Spleen (tissue), 11 donors: ENCODE measurements around the gene DDX41. TPM values are rescaled to one million over a fixed set of nuclear protein-coding genes. Genes with fewer than 3 reads are reported as not detected.

Source experiments
- DNase-seq: peaks from one replicate; pipeline ENCODE4 v3.0.0-alpha.2; 2020
- H3K27ac ChIP-seq, 8 donors: fragments of 200-600 bp; sonication (generic) in 7 of 8; 1 replicate in 4 of 8; 2 replicates in 4 of 8; pipeline versions ENCODE4 v1.5.0 to v1.8.0; 2016 to 2021; ENCODE audit warnings: inconsistent platforms in 4 of 8, mild to moderate bottlenecking in 4 of 8, moderate library complexity in 1 of 8
- H3K27me3 ChIP-seq, 7 donors: fragments of 200-600 bp; sonication (generic) in 6 of 7; replicated peaks in 1 of 7; 1 replicate in 4 of 7; 2 replicates in 3 of 7; pipeline versions ENCODE4 v1.5.0 to v1.8.0; 2016 to 2021; ENCODE audit warnings: inconsistent platforms in 3 of 7, mild to moderate bottlenecking in 1 of 7
- H3K36me3 ChIP-seq, 6 donors: fragments of 200-600 bp; sonication (generic) in 5 of 6; 1 replicate in 4 of 6; 2 replicates in 2 of 6; pipeline versions ENCODE4 v1.5.0 to v1.8.0; 2016 to 2021; ENCODE audit warnings: inconsistent platforms in 2 of 6
- H3K4me1 ChIP-seq, 6 donors: fragments of 200-600 bp; sonication (generic) in 5 of 6; 1 replicate in 3 of 6; 2 replicates in 3 of 6; pipeline versions ENCODE4 v1.5.0 to v1.8.0; 2016 to 2021; ENCODE audit warnings: inconsistent platforms in 3 of 6
- H3K4me3 ChIP-seq, 8 donors: fragments of 200-600 bp; sonication (generic) in 7 of 8; 1 replicate in 4 of 8; 2 replicates in 4 of 8; pipeline versions ENCODE4 v1.5.0 to v1.8.0; 2016 to 2021; ENCODE audit warnings: inconsistent platforms in 4 of 8, mild to moderate bottlenecking in 4 of 8, moderate library complexity in 2 of 8
- H3K9me3 ChIP-seq, 8 donors: fragments of 200-600 bp; sonication (generic) in 7 of 8; 1 replicate in 4 of 8; 2 replicates in 4 of 8; pipeline versions ENCODE4 v1.5.0 to v1.8.0; 2016 to 2021; ENCODE audit warnings: inconsistent platforms in 4 of 8
- CTCF ChIP-seq, 11 experiments: fragments of 200-600 bp in 7 of 11; fragments of 450-650 bp in 4 of 11; sonication (generic) in 4 of 11; IDR thresholded peaks in 8 of 11; conservative IDR thresholded peaks in 3 of 11; 1 replicate in 7 of 11; 2 replicates in 4 of 11; pipeline versions ENCODE4 v1.4.0 to v1.8.0; 2016 to 2021; ENCODE audit warnings: antibody characterized with exemption in 11 of 11, inconsistent platforms in 4 of 11, mild to moderate bottlenecking in 1 of 11
- POLR2A ChIP-seq, 3 donors: fragments of 450-650 bp; IDR thresholded peaks; one replicate each; pipeline ENCODE4 v1.5.1; 2017; ENCODE audit warnings: antibody characterized with exemption in 3 of 3, mild to moderate bottlenecking in 1 of 3
- POLR2AphosphoS5 ChIP-seq, 3 donors: sonication (generic); formaldehyde crosslinking; IDR thresholded peaks; one replicate each; pipeline ENCODE4 v1.5.1; 2017; ENCODE audit warnings: antibody characterized with exemption in 3 of 3
- WGBS, 5 donors: extraction: QIAGEN DNeasy Blood & Tissue Kit in 3 of 5; methylation state at CpG; one replicate each; pipeline versions ENCODE4 v1.1.5 to v1.1.7; 2013 to 2018; 5-methylcytosine and 5-hydroxymethylcytosine counted together
- intact Hi-C: fragments of 100-400 bp; cut with DNase I; formaldehyde crosslinking; loops from one replicate; pipeline ENCODE4 v1.15.0; 2023; ENCODE audit warnings: low total_unique reads
- polyA plus RNA-seq, 3 donors: library from polyadenylated mRNA; stranded (reverse); fragments of 200-250 nt; gene quantifications; one replicate each; pipeline ENCODE4 v1.2.1, GENCODE V29; 2013
- total RNA-seq, 7 donors: library from RNA; depleted of rRNA in 3 of 7; stranded (reverse); fragments of >200 nt in 3 of 7; fragmentation: NEBNext Ultra II Directional in 4 of 7; extraction: Animal tissue kit (Norgen Biotek cat#: 25700) in 4 of 7; gene quantifications; one replicate each; pipeline versions ENCODE4 v1.1.0 to v1.2.1, GENCODE V29; 2016 to 2021
- donor health status: healthy with polysubstance abuse.
- donor health status: DM: no; HTN: no; CAD: no; lungs with moderate emphysema.
- donor health status: DM: no; HTN: no; CAD: no.
- donor health status: Bipolar disorder and iron deficiency.
- donor health status: healthy.
- donor health status: DM: no; HTN: no; CAD: no.
- donor health status: DM: yes; HTN: yes; CAD: no.

The DDX41 gene
- total and polyA plus RNA-seq, 10 donors = 68.9 to 126 (median 92.4) TPM

GRCh38 chr5:177553671-177554429 is 37.1 kb upstream of the DDX41 start:
- peak in 1 of 3 donors; percentile 2 for TF ChIP-seq POLR2AphosphoS5 (IDR thresholded peaks at IDR 0.05)
- no peak for TF ChIP-seq CTCF (IDR thresholded peaks at IDR 0.05 in 8 of 11, conservative IDR thresholded peaks at IDR 0.05 in 3 of 11)
- no peak for TF ChIP-seq POLR2A (IDR thresholded peaks at IDR 0.05)
- Histone ChIP-seq H3K4me1 (peaks cover 17 to 60% (median 37%) of the 10 kb centered on the region in 6 donors), H3K36me3 (peaks cover 0 to 27% (median 6%) of the 10 kb centered on the region in 6 donors), H3K9me3 (no peaks in the 10 kb centered on the region), H3K4me3 (peak overlapping the region; percentile 79 to 99 (median 88)), H3K27ac (peak overlapping the region; percentile 63 to 90 (median 84)), H3K27me3 (no peaks in the 10 kb centered on the region)
- peak; percentile 92 for DNase-seq
- 1% methylated on average over 29 to 72 of the region's 72 CpGs for WGBS, 5 donors
- intact Hi-C loops = no loop called here

- no peaks in the 10 kb centered on the region for H3K27me3 ChIP-seq
- intact Hi-C loops = no loop called here
These were observed 36.2 kb upstream of the DDX41 start for GRCh38 chr5:177552839-177553455.

DNA sequence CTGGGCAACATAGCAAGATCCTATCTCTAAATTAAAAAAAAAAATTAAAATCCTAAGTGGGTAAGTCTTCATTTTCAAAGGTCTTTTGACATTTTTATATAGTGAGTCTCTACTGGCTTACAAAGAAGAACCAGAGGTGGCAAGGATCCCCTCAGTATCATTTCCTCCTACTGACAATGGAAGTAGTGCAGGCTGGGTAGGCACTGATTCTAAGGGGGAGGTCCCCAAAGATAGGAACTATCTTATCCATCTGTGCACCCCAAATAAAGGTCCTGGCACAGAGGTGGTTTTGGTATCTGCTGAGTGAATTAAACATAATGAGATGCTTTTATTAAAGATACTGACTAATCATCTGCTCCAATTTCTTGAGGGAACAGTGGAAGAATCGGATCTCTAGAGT is 33.4 kb upstream of the DDX41 start:
- H3K36me3 ChIP-seq = peaks cover 0 to 34% (median 6%) of the 10 kb centered on the region in 6 donors
- no peak overlapping the region for H3K27ac ChIP-seq
- TF ChIP-seq CTCF (IDR thresholded peaks at IDR 0.05 in 8 of 11, conservative IDR thresholded peaks at IDR 0.05 in 3 of 11) = no peak
- TF ChIP-seq POLR2A (IDR thresholded peaks at IDR 0.05) = no peak
- no peak for TF ChIP-seq POLR2AphosphoS5 (IDR thresholded peaks at IDR 0.05)
- H3K27me3 ChIP-seq = no peaks in the 10 kb centered on the region
- DNase-seq = no peak
- no peak overlapping the region for H3K4me3 ChIP-seq
- WGBS, 5 donors = 81 to 97% (median 91%) methylated on average over 1 of the region's 1 CpG
- H3K9me3 ChIP-seq = no peaks in the 10 kb centered on the region
- H3K4me1 ChIP-seq = peaks cover 25 to 89% (median 65%) of the 10 kb centered on the region in 6 donors
- intact Hi-C loops = no loop called here

More at GRCh38 chr5:177552839-177553455, 36.2 kb upstream of the DDX41 start:
- Histone ChIP-seq H3K4me3 (peak overlapping the region; percentile 79 to 99 (median 88)), H3K36me3 (peaks cover 0 to 29% (median 6%) of the 10 kb centered on the region in 6 donors), H3K4me1 (peaks cover 17 to 69% (median 46%) of the 10 kb centered on the region in 6 donors), H3K27ac (peak overlapping the region in 7 of 8 donors; percentile 63 to 90 (median 85)), H3K9me3 (no peaks in the 10 kb centered on the region)
- DNase-seq = peak; percentile 79
- 57 to 70% (median 66%) methylated on average over 16 of the region's 16 CpGs for WGBS, 5 donors
- no peak for TF ChIP-seq POLR2AphosphoS5 (IDR thresholded peaks at IDR 0.05)
- no peak for TF ChIP-seq CTCF (IDR thresholded peaks at IDR 0.05 in 8 of 11, conservative IDR thresholded peaks at IDR 0.05 in 3 of 11)
- no peak for TF ChIP-seq POLR2A (IDR thresholded peaks at IDR 0.05)

DNA sequence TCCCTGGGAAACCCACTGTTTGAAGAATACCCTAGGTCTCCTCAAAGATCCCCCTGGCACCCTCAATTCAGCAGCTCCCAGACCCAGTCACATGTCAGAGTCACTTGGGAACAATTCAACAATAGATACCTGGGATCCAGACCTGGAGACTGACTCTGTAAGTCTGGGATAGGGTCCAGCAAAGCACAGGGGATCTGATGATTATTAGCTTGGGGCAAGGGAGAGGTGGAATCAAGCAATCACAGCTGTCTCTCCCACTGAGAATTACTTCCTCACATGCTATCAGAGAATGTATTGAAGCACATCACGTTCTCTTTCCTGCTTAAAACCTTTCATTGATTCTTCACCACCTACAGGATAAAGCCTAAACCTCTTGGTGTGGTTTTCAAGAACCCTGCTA is 31.7 kb upstream of the DDX41 start:
- Histone ChIP-seq H3K4me1 (peaks cover 22 to 94% (median 62%) of the 10 kb centered on the region in 6 donors), H3K27me3 (no peaks in the 10 kb centered on the region), H3K4me3 (no peak overlapping the region), H3K27ac (peak overlapping the region in 1 of 8 donors; percentile 37), H3K9me3 (no peaks in the 10 kb centered on the region), H3K36me3 (peaks cover 0 to 38% (median 6%) of the 10 kb centered on the region in 6 donors)
- no peak for TF ChIP-seq POLR2A (IDR thresholded peaks at IDR 0.05)
- no peak for TF ChIP-seq POLR2AphosphoS5 (IDR thresholded peaks at IDR 0.05)
- no peak for TF ChIP-seq CTCF (IDR thresholded peaks at IDR 0.05 in 8 of 11, conservative IDR thresholded peaks at IDR 0.05 in 3 of 11)
- intact Hi-C loops = no loop called here
- 48 to 74% (median 62%) methylated on average over 1 of the region's 1 CpG for WGBS, 5 donors
- no peak for DNase-seq
